HG02571 (cell line): Measurements from ENCODE around the gene MBD3.

Experiments
- ATAC-seq: cut with Tn5 transposase; IDR thresholded peaks from one replicate; pipeline ENCODE4 v1.9.1; 2021; ENCODE audit warnings: mild to moderate bottlenecking, moderate library complexity; ENCODE audit not compliant: unreplicated experiment

The MBD3 gene

GRCh38 chr19:1619703-1620102 lies 27.0 kb upstream of the MBD3 start:
- ATAC-seq, result no peak

GRCh38 chr19:1619094-1619439 lies 26.4 kb upstream of the MBD3 start:
- no peak for ATAC-seq

- ATAC-seq, result no peak
Measured at GRCh38 chr19:1618157-1619093, 25.8 kb upstream of the MBD3 start.

GRCh38 chr19:1616875-1617274 lies 24.2 kb upstream of the MBD3 start:
- no peak for ATAC-seq

DNA sequence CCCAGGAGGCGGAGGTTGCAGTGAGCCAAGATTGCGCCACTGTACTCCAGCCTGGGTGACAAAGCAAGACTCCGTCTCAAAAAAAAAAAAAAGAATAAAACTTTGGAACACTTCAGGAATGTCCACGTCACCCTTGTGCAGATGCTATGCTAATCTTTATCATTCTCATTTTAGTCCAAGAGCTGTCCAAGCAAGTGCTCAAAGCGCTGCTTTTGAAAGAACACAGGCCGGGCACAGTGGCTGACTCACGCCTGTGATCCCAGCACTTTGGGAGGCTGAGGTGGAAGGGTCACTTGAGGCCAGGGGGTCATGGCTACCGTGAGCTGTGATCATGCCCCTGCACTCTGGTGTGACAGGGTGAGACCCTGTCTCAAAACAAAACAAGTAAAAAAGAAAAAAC lies 23.7 kb upstream of the MBD3 start:
- no peak for ATAC-seq

DNA sequence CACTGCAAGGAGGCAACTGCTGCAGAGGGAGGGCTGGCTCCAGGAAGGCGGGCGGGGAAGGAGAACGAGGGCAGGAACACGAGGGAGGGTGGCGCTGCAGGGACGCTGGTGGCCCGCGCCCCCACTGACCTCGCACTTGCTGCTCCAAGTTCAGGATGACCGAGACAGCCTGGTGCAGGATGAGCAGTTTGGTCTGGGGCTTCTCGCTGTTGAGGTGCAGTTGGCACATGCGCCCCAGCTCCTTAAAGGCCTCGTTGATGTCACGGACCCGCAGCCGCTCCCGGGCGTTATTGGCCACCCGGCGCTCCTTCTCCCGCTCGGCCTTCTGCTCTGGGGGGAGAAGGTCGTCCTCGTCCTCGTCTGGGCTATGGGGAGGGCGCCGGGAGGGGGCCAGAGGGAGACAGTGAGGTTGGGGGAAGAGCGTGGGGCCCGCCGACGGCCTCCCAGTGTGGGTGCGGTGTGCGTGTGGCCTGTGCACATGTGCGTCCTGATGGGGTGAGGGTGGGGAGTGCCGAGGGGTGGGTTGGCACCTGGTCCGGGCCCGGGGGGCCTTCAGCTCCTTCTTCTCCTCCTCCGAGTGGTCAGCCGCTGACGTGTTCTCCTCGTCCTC lies 22.6 kb upstream of the MBD3 start:
- ATAC-seq, result no peak

GRCh38 chr19:1613808-1614570 lies 21.3 kb upstream of the MBD3 start:
- ATAC-seq, result no peak

DNA sequence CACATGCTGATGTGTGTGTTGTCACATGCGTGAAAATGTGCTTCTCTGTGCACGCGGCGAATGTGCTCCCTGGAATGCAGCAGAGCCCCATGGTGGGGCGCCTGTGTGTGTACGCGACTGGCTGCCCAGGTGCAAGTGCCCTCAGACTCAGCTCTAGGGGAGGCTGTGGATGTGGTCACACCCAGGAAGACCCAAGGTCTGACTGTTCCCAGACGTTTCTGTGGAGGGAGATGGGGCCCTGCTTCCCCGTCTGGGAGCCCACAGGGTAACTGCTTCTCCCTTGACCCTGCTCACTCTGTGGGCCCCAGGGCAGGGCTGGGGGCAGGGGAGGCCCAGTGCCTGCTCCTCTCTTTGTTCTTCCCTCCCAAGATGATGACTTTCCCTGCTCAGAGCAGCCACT lies 20.5 kb upstream of the MBD3 start:
- ATAC-seq, result no peak

DNA sequence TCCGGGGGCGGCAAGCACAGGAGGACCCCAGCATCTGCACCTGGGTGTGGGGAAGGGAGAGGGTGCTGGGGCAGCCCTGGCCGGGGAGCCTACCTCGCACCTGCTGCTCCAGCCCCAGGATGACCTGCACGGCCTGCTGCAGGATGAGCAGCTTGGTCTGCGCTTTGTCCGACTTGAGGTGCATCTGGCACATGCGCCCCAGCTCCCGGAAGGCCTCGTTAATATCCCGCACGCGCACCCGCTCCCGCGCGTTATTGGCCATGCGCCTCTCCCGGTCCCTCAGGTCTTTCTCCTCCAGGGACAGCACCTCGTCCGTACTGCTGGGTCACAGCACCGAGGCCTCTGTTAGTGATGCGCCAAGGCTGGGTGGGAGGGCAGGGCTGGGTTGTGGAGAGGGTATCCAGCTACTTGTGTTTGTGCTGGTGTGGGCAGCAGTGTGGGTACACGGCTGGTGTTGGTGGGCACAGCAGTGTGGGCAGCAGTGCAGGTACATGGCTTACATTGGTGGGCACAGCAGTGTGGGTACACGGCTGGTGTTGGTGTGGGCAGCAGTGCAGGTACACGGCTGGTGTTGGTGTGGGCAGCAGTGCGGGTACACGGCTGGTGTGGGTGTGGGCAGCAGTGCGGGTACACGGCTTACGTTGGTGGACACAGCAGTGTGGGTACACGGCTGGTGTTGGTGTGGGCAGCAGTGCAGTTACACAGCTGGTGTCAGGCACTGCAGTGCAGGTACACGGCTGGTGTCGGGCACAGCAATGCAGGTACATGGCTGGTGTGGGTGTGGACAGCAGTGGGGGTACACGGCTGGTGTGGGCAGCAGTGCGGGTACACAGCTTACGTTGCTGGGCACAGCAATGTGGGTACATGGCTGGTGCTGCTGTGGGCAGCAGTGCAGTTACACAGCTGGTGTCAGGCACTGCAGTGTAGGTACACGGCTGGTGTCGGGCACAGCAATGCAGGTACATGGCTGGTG lies 19.7 kb upstream of the MBD3 start:
- ATAC-seq, result no peak

DNA sequence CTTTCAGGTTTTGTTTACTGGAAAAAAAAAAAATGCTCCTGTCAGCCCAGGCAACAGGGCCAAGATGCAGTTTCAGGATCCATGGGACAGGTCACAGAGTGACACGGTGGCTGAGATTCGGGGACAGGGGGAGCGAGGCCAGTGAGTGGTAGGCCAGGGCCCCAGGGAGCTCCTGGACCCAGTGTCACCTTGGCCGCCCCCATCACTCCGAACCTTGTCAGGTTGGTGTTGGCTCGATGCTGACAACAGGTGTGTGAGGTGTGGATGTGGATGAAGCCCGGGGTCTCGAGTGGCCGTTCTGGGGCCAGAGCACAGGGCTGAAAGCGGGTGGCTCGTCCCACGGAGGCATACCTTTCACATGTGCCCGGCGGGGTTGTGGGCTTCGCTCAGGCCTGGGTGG lies 18.7 kb upstream of the MBD3 start:
- ATAC-seq, result no peak

DNA sequence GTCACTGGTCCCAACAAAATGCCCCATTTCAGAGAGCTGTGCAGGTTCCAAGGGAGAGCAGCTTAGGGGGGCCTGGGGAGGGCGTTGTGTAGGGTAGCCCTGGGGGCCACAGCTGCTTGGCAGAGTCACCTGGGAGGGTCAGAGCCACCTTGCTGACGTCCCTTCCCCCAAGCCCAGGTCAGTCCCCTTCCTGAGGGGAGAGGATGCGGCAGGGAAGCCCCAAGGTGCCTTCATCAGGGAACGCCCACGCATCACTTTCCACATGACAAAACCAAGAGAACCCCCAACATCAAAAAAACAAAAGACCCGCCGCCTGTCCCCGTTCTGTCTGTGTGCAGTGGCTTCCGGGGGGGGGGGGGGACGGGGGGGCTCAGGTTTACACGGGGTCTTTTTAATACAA lies 17.9 kb upstream of the MBD3 start:
- no peak for ATAC-seq

DNA sequence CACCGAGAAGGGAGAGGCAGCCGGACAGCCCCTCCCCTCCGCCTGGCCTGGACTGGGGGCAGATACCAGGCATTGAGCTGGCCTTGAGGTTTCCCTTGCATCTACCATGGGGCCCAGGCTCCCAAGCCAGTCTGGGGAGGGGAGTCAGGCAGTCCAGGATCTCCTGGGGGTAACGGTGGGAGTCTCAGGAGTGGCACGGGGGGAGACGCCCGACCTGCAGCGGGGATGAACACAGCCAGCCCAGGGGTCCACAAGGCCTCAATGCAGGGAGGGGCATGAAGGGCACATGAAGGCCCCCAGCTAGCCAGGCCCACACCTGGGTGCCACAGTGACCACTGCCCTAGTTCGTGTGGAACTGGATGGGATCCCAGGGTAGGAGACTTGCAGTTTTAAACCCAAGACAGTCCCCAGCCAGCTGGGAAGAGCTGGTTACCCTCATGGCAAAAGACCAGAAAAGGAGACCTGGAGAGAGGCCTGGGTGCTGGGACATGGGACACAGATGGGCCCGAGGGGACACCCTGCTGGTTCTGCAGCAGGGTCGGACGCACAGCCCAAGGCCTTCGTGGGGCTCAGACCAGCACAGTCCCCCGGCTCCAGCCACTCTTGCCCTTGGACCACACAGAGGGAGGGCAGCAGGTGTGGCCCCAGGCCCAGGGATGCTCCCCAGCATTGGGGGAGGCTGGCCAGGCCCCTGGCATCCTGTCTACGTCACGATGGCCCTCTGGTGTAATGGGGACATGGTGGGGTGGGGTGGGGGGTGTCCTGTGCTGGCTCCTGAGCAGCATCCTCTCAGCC lies 17.2 kb upstream of the MBD3 start:
- no peak for ATAC-seq

GRCh38 chr19:1609103-1609396 lies 16.4 kb upstream of the MBD3 start:
- ATAC-seq, result no peak

DNA sequence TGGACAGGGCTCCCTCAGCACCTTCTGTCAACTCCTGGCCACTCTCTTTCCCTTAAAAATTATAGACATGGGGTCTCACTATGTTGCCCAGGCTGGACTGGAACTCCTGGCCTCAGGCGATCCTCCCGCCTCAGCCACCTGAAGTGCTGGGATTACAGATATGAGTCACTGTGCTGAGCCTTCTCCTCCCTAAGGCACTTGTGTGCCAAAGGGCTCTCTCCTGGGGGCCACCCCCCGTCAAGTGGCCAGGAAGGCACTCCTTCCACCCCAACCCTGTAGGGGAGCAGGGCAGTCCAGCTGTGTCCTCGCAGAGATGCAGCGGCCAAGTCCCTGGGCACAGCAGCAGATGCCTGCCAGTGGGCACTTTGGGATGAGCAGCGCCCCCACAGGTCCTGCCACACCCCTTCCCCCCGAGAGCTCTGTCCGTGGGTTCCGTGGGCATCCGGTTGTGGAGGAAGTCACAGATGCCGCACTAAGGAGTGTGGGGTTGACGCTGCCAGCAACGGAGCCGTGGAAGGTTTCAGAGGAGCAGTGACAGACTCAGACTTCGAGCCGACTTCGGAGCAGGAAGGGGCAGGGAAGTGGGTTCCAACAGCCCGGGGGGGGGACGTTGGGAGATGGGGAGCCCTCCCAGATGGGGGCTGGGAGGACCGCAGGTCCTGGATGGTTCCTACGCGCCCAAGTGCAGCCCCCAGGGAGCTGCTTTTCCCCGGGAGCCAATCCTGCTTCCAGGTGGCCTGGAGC lies 15.9 kb upstream of the MBD3 start:
- no peak for ATAC-seq

- ATAC-seq, result no peak
Measured at GRCh38 chr19:1606138-1606651, 13.5 kb upstream of the MBD3 start.

DNA sequence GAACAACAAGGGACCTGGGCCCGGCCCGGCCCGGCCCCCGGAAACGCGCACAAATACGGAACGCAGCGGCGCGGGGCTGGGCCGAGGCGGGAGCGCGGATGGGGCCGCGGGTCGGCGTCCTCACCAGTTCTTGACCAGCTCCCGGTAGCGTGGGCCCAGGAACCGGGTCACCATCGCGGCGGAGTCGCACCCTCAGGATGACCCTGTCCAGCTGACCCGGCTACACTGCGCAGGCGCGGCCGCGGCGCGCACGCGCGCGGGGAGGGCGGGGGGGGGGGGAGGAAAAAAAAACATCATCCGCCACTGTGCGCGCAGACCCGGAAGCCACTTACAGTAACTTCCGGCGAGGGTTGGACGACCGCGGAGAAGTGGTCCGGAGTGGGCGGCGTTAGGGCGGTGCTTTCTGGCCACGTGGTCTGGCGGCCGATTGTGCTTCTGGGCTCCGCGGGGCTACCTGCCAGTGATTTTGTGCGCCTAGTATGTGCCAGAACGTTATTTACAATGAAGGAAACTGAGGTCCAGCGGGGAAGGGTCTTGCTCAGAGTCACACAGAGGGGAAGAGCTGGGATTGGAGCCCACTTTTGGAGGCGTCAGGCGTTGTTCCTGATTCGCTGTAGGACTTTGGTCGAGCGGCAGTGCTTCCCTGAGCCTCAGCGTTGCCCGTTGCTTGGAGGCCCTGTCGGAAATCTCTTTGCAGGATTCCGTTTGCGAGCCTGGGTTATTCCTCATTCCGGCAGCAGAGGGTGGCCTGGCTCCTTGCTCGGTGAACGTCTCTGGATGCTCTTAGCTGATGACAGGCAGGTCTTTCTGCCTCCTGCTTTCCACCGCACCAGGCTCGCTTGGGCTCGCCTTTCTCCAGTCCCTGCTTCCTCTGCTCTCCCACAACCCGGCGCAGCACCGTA lies 12.8 kb upstream of the MBD3 start, which contains the start of gene UQCR11:
Gene UQCR11, minus strand, starts transcription at position 227 of the 902 bp plus-strand sequence. Its CDS starts 53 bp downstream, at position 174.
- peak; percentile 88 for ATAC-seq

- ATAC-seq, result no peak
Measured at GRCh38 chr19:1602091-1602707, 9.5 kb upstream of the MBD3 start.
